ENCODE results near the gene EZR.

The EZR gene

GRCh38 chr6:158772851-158773371 is 46.3 kb downstream of the EZR start:
- DNase-seq = no peak

- no peak for DNase-seq
Observed at GRCh38 chr6:158772172-158772571, 47.0 kb downstream of the EZR start.

GRCh38 chr6:158771399-158772152 is 47.6 kb downstream of the EZR start:
- no peak for DNase-seq

- no peak for DNase-seq
Observed at GRCh38 chr6:158770533-158771330, 48.4 kb downstream of the EZR start.

- peak; percentile 63 to 86 for DNase-seq
Observed at GRCh38 chr6:158769771-158770432, 49.3 kb downstream of the EZR start.

- peak in 1 of 2 experiments; percentile 42 for DNase-seq
Observed at GRCh38 chr6:158769234-158769770, 49.9 kb downstream of the EZR start.

- no peak for DNase-seq
Observed at GRCh38 chr6:158768436-158768835, 50.7 kb downstream of the EZR start.

GRCh38 chr6:158767709-158768108 is 51.5 kb downstream of the EZR start:
- no peak for DNase-seq

- peak in 1 of 2 experiments; percentile 20 for DNase-seq
Observed at GRCh38 chr6:158766621-158767455, 52.3 kb downstream of the EZR start.

- DNase-seq = peak in 1 of 2 experiments; percentile 36
Observed at GRCh38 chr6:158765499-158766068, 53.6 kb downstream of the EZR start.

- no peak for DNase-seq
Observed at GRCh38 chr6:158764926-158765325, 54.2 kb downstream of the EZR start.

GRCh38 chr6:158764183-158764849 is 54.9 kb downstream of the EZR start:
- no peak for DNase-seq

GRCh38 chr6:158763434-158764182 is 55.6 kb downstream of the EZR start:
- DNase-seq = no peak

- no peak for DNase-seq
Observed at GRCh38 chr6:158762787-158763433, 56.3 kb downstream of the EZR start.

- no peak for DNase-seq
Observed at GRCh38 chr6:158761746-158762145, 57.4 kb downstream of the EZR start.

- DNase-seq = no peak
Observed at GRCh38 chr6:158760618-158761250, 58.4 kb downstream of the EZR start.

- DNase-seq = no peak
Observed at GRCh38 chr6:158759966-158760617, 59.1 kb downstream of the EZR start.

GRCh38 chr6:158758941-158759479 is 60.2 kb downstream of the EZR start:
- peak; percentile 7 to 74 for DNase-seq

Data from NCI-H446 (cell line).